ENCODE results near the gene CDC25C. TPM values are rescaled to one million over a fixed set of nuclear protein-coding genes. Genes with fewer than 3 reads are reported as not detected.

The CDC25C gene
- total RNA-seq, 1 experiment from 2014 or later, result 18.8 TPM

- no peak for TF ChIP-seq KAT7 (CRISPR knock-in tag; IDR thresholded peaks at IDR 0.05; ENCODE audit: borderline replicate concordance)
These were observed 18.9 kb upstream of the CDC25C start (continued) for GRCh38 chr5:138350563-138350890.

- no peak for TF ChIP-seq MYBL2 (CRISPR knock-in tag; IDR thresholded peaks at IDR 0.05)
- TF ChIP-seq ATF3 (CRISPR knock-in tag; conservative IDR thresholded peaks at IDR 0.05), result no peak
- no peak for TF ChIP-seq EMX1 (CRISPR knock-in tag; IDR thresholded peaks at IDR 0.05)
- TF ChIP-seq ZNF425 (CRISPR knock-in tag; conservative IDR thresholded peaks at IDR 0.05), result no peak
- TF ChIP-seq, protein P1, sequence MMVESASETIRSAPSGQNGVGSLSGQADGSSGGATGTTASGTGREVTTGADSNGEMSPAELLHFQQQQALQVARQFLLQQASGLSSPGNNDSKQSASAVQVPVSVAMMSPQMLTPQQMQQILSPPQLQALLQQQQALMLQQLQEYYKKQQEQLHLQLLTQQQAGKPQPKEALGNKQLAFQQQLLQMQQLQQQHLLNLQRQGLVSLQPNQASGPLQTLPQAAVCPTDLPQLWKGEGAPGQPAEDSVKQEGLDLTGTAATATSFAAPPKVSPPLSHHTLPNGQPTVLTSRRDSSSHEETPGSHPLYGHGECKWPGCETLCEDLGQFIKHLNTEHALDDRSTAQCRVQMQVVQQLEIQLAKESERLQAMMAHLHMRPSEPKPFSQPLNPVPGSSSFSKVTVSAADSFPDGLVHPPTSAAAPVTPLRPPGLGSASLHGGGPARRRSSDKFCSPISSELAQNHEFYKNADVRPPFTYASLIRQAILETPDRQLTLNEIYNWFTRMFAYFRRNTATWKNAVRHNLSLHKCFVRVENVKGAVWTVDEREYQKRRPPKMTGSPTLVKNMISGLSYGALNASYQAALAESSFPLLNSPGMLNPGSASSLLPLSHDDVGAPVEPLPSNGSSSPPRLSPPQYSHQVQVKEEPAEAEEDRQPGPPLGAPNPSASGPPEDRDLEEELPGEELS (CRISPR knock-in tag; IDR thresholded peaks at IDR 0.05), result no peak
- TF ChIP-seq AR (CRISPR knock-in tag; IDR thresholded peaks at IDR 0.05), result no peak
- TF ChIP-seq, protein P2, sequence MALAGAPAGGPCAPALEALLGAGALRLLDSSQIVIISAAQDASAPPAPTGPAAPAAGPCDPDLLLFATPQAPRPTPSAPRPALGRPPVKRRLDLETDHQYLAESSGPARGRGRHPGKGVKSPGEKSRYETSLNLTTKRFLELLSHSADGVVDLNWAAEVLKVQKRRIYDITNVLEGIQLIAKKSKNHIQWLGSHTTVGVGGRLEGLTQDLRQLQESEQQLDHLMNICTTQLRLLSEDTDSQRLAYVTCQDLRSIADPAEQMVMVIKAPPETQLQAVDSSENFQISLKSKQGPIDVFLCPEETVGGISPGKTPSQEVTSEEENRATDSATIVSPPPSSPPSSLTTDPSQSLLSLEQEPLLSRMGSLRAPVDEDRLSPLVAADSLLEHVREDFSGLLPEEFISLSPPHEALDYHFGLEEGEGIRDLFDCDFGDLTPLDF (CRISPR knock-in tag; IDR thresholded peaks at IDR 0.05), result no peak
- DNase-seq (ENCODE audit: low spot score) (no peak), ATAC-seq (no peak)
- H3K9me3 Mint-ChIP-seq, result peaks cover 10% of the 10 kb centered on the region
- ChIA-PET POLR2A (interaction anchor here (1.6 kb wide), 1 partner anchor 12 kb away, joined by 4 read pairs; the partner anchor contains the start of gene FAM53C), CTCF (interaction anchor here (0.9 kb wide), 1 partner anchor 18 kb away, joined by 3 read pairs; the partner anchor contains the start of gene CDC25C)
- H3K4me3 Mint-ChIP-seq, result no peak overlapping the region
- H3K4me1 Mint-ChIP-seq, result peaks cover 15% of the 10 kb centered on the region
- H3K27me3 Mint-ChIP-seq (ENCODE audit: low read depth), result no peaks in the 10 kb centered on the region
- H3K27ac Mint-ChIP-seq, result peak overlapping the region; percentile 50
- peaks cover 41% of the 10 kb centered on the region for H3K36me3 Mint-ChIP-seq
These were observed 18.4 kb upstream of the CDC25C start for GRCh38 chr5:138349852-138350562.

DNA sequence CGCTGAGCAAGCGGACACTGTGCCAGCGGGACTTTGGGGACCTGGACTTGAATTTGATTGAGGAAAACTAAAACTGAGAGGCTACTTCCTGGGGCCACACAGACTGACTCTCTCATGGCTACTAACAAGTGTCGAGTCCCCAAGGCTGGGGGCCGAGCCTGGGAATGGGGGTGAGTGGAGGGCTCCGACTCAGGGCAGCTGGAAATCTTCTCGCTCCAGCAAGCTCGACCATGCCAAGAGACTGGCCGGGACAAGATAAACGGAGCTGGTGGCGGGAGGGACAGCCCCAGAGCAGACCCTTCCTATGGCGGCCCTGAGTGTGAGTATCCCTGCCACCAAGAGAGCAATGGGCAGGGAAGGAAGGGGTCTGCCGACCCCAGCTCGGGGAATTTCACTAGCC lies 15.3 kb upstream of the CDC25C start:
- ChIA-PET POLR2A (no interaction called here), CTCF (no interaction called here)
- H3K36me3 Mint-ChIP-seq, result peaks cover 55% of the 10 kb centered on the region

More for the DNA sequence above, 15.3 kb upstream of the CDC25C start:
- H3K27me3 Mint-ChIP-seq (ENCODE audit: low read depth), result no peaks in the 10 kb centered on the region
- TF ChIP-seq NR2C2 (CRISPR knock-in tag; IDR thresholded peaks at IDR 0.05) (no peak), EMX1 (CRISPR knock-in tag; IDR thresholded peaks at IDR 0.05) (no peak), ZSCAN18 (CRISPR knock-in tag; IDR thresholded peaks at IDR 0.05) (no peak), SP1 (CRISPR knock-in tag; conservative IDR thresholded peaks at IDR 0.05) (no peak), IRF2 (CRISPR knock-in tag; IDR thresholded peaks at IDR 0.05; ENCODE audit: borderline replicate concordance, low read depth) (no peak), MXD4 (CRISPR knock-in tag; IDR thresholded peaks at IDR 0.05; ENCODE audit: borderline replicate concordance) (no peak), AR (CRISPR knock-in tag; IDR thresholded peaks at IDR 0.05) (no peak)
- TF ChIP-seq, protein P1 (CRISPR knock-in tag; IDR thresholded peaks at IDR 0.05), result no peak
- TF ChIP-seq, protein P3, sequence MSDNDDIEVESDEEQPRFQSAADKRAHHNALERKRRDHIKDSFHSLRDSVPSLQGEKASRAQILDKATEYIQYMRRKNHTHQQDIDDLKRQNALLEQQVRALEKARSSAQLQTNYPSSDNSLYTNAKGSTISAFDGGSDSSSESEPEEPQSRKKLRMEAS (CRISPR knock-in tag; IDR thresholded peaks at IDR 0.05), result no peak
- H3K4me3 Mint-ChIP-seq, result no peak overlapping the region
- no peak for DNase-seq (ENCODE audit: low spot score)
- peaks cover 7% of the 10 kb centered on the region for H3K9me3 Mint-ChIP-seq
- no peak for ATAC-seq
- peaks cover 5% of the 10 kb centered on the region; the same call in 1 of the 2 replicates for H3K4me1 Mint-ChIP-seq
- no peak overlapping the region for H3K27ac Mint-ChIP-seq

All from WTC11 (cell line).